Adrenal gland (tissue), 5 donors: ENCODE measurements around the gene DDX25.

Experiments
- POLR2A ChIP-seq, 2 donors: fragments of 450-650 bp; IDR thresholded peaks; one replicate each; pipeline ENCODE4 v1.6.1; 2017; ENCODE audit warnings: antibody characterized with exemption in 2 of 2, mild to moderate bottlenecking in 2 of 2, moderate library complexity in 1 of 2
- TF ChIP-seq, protein P1 (sequence below), 6 experiments: fragments of 450-650 bp in 4 of 6; fragments of 200-600 bp in 2 of 6; sonication (generic) in 1 of 6; IDR thresholded peaks; 1 replicate in 5 of 6; 2 replicates in 1 of 6; pipeline versions ENCODE4 v1.5.1 to v1.8.0; 2016 to 2021; ENCODE audit warnings: antibody characterized with exemption in 6 of 6, mild to moderate bottlenecking in 2 of 6, moderate library complexity in 1 of 6
- donor health status: DM: no; HTN: no; CAD: no.

DNA sequence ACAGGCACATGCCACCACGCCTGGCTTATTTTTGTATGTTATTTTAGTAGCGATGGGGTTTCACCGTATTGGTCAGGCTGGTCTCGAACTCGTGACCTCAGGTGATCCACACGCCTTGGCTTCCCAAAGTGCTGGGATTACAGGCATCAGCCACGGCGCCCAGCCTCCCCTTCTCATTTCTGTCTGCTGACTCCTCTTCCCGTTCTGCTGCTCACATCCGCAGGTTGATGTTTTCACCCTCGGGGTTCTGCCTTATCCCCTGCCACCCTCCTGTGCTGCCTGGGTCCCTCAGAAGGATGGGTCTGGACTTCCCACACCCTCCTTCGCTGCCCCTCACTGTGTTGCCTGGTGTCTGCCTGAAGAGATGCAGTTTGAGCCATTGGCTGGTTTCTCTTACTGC, 22.4 kb downstream of the DDX25 start:
- no peak for TF ChIP-seq POLR2A (IDR thresholded peaks at IDR 0.05)
- TF ChIP-seq, protein P1, sequence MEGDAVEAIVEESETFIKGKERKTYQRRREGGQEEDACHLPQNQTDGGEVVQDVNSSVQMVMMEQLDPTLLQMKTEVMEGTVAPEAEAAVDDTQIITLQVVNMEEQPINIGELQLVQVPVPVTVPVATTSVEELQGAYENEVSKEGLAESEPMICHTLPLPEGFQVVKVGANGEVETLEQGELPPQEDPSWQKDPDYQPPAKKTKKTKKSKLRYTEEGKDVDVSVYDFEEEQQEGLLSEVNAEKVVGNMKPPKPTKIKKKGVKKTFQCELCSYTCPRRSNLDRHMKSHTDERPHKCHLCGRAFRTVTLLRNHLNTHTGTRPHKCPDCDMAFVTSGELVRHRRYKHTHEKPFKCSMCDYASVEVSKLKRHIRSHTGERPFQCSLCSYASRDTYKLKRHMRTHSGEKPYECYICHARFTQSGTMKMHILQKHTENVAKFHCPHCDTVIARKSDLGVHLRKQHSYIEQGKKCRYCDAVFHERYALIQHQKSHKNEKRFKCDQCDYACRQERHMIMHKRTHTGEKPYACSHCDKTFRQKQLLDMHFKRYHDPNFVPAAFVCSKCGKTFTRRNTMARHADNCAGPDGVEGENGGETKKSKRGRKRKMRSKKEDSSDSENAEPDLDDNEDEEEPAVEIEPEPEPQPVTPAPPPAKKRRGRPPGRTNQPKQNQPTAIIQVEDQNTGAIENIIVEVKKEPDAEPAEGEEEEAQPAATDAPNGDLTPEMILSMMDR (IDR thresholded peaks at IDR 0.05) = no peak
